AG10803 (cell line): Measurements from ENCODE around the gene HPCA.

Experiments used
- DNase-seq: peaks from one replicate; pipeline ENCODE4 v3.0.0; 2010; ENCODE audit warnings: low read depth
- H3K4me3 ChIP-seq: 2 replicates; pipeline ENCODE4 v1.5.1; 2011; ENCODE audit warnings: mild to moderate bottlenecking, low read length, control low read depth
- TF ChIP-seq, protein P1 (sequence below): conservative IDR thresholded peaks from 2 replicates; pipeline ENCODE4 v1.5.1; 2011; ENCODE audit warnings: mild to moderate bottlenecking, low read length, control low read depth, inconsistent platforms

The HPCA gene

DNA sequence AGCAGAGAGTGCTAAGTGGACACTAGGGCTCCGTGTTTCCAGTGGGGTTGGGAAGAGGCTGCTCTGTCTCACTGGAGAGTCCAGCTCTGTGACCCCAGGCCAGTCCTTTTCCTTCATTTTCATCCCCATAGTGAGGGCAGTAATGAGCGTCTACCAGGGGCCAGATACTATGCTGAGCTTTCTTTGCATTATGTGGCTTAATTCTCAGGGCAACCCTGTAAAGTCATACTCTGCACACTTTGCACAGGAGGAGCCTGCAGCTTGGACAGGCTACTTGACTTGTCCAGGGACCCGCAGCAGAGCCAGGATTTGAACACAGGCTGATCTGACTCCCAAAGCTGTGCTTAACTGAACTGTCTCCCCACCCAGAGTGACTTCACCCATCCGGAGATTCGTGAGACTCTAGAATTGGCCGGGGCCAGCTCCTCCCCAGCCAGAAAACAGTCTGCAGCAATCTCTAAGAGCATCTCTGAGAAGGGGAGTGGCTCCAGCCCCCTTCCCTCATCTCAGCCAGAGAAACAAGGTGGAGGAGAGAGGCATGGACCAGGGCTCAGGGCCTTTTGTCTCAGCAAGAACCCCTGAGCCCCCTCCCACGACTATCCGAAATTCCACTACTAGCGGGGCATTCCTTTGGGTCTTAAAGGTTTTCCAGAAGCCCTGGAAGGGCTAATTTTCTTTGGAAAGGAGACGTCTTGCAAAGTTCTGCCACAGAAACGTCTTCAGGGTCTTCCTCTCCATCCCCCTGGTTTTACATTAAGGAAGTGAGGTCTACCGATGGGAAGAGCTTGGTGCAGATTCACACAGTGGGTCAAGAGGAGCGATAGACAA, 14.7 kb upstream of the HPCA start:
- TF ChIP-seq, protein P1, sequence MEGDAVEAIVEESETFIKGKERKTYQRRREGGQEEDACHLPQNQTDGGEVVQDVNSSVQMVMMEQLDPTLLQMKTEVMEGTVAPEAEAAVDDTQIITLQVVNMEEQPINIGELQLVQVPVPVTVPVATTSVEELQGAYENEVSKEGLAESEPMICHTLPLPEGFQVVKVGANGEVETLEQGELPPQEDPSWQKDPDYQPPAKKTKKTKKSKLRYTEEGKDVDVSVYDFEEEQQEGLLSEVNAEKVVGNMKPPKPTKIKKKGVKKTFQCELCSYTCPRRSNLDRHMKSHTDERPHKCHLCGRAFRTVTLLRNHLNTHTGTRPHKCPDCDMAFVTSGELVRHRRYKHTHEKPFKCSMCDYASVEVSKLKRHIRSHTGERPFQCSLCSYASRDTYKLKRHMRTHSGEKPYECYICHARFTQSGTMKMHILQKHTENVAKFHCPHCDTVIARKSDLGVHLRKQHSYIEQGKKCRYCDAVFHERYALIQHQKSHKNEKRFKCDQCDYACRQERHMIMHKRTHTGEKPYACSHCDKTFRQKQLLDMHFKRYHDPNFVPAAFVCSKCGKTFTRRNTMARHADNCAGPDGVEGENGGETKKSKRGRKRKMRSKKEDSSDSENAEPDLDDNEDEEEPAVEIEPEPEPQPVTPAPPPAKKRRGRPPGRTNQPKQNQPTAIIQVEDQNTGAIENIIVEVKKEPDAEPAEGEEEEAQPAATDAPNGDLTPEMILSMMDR, result no peak
- H3K4me3 ChIP-seq, result peak overlapping the region; percentile 48
- DNase-seq, result no peak

DNA sequence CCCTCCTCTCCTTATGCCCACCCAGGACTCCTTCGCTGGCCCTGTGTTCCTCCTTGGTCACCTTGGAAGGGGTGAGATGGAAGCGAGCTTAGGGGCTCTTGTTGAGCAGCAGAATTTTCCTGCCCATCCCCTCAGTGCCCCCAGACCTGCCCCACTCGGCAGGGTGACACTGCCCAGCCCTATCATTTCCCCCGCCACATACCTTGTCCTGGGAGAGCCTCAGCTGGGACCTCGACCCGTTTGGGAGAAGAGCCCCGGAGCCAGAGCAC, 14.2 kb upstream of the HPCA start:
- TF ChIP-seq, protein P1, result no peak
- H3K4me3 ChIP-seq, result no peak overlapping the region
- DNase-seq, result no peak

DNA sequence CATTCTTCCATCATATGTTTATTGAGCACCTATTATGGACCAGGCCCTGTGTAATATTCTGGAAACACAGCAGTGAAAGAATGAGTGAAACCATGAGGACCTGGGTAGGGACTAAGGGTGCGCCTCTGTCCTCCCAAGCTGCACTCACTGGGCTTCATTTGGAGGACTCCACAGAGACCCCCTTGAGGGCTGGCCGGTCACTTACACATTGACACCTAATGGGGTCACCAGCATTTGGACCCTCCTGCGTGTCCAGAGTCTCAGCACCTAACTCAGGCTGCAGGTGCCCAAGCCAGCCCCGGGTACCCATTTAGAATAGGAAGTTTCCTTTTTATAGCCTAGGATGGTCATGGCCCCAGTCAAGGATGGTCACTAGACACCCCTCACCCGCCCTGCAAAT, 12.8 kb upstream of the HPCA start:
- H3K4me3 ChIP-seq, result no peak overlapping the region
- TF ChIP-seq, protein P1, result no peak
- no peak for DNase-seq

DNA sequence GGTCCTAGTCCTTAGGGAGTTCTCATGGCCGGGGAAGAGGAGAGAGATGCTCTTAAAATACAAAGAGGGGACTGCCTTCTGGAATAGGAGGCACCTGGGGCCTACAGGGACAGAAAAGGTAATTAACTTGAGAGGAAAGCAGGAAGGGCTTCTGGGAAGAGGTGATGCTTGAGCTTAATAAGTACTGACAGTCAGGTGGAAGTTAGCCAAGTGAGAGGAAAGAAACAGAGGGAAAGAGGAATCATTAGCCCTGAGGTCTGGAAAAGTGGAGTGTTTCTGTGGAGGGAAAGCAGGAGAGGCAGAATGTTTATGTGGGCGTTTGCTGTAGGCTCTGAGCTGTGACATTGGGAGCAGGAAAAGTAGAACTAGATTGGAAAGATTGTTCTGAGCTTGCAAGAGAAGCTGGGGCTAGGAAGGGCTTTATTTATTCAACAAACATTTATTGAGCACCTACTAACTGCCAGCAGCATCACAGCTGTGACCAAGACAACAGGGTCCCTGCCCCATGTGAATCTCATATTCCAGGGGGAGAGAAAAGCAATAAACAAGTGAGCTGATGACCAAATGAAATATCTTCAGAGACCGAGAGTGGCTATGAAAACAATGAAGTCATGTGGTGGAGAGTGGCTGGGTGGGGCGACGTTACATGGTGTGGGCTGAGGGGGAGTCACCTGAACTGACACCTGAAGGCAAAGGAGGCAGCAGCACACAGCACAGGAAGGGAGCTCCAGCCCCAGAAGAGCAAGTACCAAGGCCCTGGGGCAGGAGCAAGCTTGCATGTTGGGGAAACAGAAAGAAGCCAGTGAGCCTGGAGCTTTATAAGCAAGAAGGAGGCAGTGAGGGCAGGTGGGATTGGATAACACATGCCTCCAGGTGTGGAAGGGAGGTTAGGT, 11.2 kb upstream of the HPCA start:
- no peak overlapping the region for H3K4me3 ChIP-seq
- DNase-seq, result no peak
- TF ChIP-seq, protein P1, result no peak

DNA sequence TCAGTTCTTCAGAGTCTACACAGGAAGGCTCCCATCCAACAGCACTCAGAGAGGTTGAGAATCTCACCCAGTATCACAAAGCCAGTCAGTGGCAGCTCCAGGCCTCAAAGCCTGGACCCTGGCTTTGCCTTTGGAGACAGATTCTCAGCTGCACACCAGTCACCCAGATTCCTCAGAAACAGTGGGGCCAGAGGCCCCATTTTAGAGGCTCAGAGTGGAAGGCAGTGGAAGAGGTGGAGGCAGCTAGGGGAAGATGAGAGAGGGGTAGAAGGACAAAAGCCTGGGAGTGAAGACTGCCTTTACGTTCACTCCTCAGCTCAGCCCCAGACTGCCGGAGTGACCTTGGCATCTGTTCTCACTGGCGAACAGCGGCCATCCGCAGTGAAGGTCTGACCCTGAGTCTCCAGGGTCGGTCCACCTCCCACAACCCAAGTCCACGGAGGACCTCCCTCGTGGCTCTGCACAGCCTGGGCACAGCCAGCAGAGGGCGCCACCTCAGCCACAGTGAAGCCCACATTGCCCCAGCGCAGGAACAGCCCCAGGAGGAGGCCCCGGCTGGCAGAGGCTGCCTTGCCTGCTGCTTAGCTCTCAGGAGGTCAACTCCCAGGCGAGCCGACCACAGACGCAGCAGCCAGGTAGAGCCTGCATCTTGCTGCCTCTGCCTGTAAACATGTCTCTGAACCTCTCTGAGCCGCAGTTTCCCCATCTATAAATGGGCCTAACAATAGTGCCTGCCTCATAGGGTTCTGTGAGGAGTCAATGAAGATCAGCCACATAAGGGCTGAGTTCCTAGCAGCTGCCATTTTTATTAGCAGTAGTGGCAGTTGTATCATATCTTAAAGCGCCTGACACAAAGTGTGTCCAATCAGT, 9.7 kb upstream of the HPCA start:
- TF ChIP-seq, protein P1, result peak; percentile 68
- H3K4me3 ChIP-seq, result no peak overlapping the region
- DNase-seq, result peak; percentile 31

DNA sequence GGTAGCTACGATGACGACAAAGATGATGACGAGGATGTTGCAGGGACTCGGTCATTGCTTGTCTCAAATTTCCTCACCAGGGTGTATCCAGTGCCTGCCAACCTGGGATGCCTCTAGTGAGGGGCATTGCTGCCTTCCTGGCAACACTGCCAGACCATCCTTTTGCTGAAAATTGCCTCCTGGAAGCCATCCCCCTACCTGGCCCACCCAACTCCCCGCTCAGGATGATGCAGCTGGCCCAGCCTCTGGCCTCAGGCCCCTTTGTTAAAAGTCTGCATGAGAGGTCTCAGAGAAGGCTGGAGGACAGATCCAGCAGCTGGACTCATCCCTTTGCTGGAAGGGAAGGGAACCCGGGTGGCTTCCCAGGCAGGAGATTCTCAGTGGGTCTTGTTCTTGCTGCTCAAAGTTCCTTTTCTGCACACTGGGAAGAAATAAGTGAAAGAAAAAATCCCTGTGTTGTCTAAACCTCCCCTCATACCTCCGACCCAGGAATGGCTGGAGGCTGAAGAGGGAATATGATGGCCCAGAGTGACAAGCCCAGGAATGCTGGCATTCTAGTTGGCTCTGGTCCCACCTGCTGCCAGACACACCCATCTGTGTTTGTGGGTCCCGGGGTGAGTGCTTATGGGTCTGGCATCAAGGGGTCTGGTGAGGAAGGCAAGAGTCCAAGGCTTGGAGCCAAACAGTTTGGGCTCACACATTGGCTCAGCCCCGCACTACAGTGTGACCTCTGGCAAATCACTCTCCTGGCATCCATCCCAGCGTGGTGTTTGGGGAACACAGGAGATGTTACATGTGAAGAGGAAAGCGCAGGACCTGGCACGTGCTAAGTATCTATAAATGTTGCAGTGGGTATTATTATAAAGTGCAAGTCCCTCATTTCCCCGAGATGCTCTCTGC, 8.8 kb upstream of the HPCA start:
- H3K4me3 ChIP-seq, result no peak overlapping the region
- TF ChIP-seq, protein P1, result no peak

More for the DNA sequence above, 8.8 kb upstream of the HPCA start:
- DNase-seq, result no peak
